Measurements from ENCODE around the gene WWTR1. TPM values are rescaled to one million over a fixed set of nuclear protein-coding genes. Genes with fewer than 3 reads are reported as not detected.

WWTR1 gene
- total and polyA plus RNA-seq, 3 donors from 2014 or later: 19.4 to 47.0 (median 46.5) TPM

DNA sequence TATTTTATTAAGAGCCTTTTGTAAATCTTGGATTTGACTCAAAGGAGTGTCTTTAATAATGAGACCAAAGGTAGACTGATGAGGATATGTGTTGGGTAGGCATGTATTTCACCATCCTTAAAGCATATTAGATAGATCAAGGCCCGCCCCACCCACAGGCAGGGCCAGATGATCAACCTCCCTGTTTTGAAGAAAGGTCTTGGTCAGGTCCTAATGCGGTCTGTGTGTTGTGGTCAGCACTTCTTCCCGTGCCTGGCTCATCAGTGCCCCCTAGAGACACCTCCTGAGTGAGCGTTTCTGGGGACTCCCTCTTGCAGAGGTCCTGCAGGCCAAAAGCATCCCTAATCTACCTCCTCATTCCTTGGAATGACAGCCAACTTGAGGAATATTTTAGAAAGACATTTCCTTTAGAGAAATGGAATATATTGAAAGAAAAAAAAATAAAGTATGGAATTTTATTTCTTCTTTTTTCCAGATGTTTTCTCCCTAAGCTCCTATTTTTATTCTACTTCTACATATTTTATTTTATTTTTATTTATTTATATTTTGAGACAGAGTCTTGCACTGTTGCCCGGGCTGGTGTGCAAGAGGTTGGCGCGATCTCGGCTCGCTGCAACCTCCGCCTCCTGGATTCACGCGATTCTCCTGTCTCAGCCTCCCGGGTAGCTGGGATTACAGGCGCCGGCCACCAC lies 177.4 kb downstream of the WWTR1 start:
- Histone ChIP-seq H3K4me1 (peaks cover 11% of the 10 kb centered on the region), H3K9me3 (no peaks in the 10 kb centered on the region), H3K27ac (peak overlapping the region; percentile 45 to 53), H3K4me3 (no peak overlapping the region), H3K27me3 (no peaks in the 10 kb centered on the region), H3K36me3 (ENCODE audit: low read depth, missing control alignments) (no peaks in the 10 kb centered on the region)
- intact Hi-C loops (cut with DNase I; ENCODE audit: low total_unique reads): loop anchor here (10.0 kb wide), 1 partner anchor 86 kb away; no protein-coding TSS in a partner anchor
- DNase-seq: peak; percentile 90
- TF ChIP-seq, protein P1, sequence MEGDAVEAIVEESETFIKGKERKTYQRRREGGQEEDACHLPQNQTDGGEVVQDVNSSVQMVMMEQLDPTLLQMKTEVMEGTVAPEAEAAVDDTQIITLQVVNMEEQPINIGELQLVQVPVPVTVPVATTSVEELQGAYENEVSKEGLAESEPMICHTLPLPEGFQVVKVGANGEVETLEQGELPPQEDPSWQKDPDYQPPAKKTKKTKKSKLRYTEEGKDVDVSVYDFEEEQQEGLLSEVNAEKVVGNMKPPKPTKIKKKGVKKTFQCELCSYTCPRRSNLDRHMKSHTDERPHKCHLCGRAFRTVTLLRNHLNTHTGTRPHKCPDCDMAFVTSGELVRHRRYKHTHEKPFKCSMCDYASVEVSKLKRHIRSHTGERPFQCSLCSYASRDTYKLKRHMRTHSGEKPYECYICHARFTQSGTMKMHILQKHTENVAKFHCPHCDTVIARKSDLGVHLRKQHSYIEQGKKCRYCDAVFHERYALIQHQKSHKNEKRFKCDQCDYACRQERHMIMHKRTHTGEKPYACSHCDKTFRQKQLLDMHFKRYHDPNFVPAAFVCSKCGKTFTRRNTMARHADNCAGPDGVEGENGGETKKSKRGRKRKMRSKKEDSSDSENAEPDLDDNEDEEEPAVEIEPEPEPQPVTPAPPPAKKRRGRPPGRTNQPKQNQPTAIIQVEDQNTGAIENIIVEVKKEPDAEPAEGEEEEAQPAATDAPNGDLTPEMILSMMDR (IDR thresholded peaks at IDR 0.05): peak; percentile 59 to 83 (median 75)
- no peak for TF ChIP-seq POLR2A (IDR thresholded peaks at IDR 0.05)
- 64 to 66% methylated on average over 15 of the region's 15 CpGs for WGBS, 2 donors

DNA sequence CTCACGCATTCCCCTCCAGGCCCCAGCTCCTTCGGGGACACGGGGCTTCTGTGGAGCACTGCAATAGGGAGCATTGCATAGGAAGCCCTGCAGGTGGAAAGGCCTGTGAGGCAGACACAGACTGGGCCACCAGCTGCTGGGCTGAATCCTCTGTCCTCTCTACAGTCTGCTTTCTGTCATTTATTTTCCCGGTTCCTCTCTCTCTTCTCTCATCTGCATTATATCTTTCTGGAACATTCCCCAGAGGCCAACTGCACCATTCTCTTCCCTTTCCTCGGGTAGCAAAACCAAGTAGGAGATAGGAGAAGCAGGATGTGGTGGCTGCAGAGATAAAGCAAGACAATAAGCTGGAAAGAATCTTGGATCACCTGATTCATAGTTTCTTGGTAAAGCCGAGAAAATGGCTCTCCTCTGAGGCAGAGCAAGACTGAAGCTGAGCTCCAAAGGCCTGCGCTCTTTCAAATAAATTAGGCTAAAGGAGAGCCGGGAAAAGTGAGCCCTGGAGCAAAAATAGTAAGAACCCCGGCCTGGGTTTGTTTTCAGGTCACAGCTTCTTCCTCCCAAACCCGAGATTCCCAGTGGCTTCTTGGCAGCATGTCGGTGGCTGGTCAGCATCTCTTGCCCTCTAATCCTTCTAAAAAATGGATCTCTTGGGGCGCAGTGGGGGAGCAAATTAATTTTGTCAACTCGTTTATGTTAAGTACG lies 178.1 kb downstream of the WWTR1 start:
- intact Hi-C loops (cut with DNase I; ENCODE audit: low total_unique reads): loop anchor here (10.0 kb wide), 2 partner anchors 85 to 525 kb away; no protein-coding TSS in a partner anchor
- Histone ChIP-seq H3K27ac (peak overlapping the region; percentile 45 to 53), H3K4me3 (no peak overlapping the region), H3K9me3 (no peaks in the 10 kb centered on the region), H3K27me3 (no peaks in the 10 kb centered on the region), H3K4me1 (peaks cover 11% of the 10 kb centered on the region), H3K36me3 (ENCODE audit: low read depth, missing control alignments) (no peaks in the 10 kb centered on the region)
- TF ChIP-seq, protein P1 (IDR thresholded peaks at IDR 0.05): no peak
- TF ChIP-seq POLR2A (IDR thresholded peaks at IDR 0.05): no peak
- DNase-seq: peak; percentile 43
- WGBS, 2 donors: 32 to 42% methylated on average over 14 of the region's 14 CpGs

DNA sequence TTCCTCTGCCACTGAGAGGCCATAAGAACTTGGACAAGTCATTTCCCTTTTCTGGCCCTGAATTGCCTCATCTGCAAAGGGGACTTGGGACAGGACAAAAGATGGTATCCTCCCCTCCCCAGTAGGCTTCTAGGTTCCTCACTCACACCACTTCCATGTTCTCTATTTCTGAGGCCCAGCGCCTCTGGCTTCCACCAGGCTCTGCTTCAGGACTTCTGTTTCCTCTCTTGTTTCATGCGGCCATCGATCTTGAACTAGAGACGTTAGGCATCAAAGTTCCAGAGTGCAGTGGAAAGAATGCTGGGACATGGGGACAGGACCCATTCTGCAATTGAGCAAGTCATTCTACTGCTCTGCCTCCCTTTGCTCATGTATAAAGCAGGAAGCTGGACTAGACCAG lies 181.6 kb downstream of the WWTR1 start:
- H3K36me3 ChIP-seq (ENCODE audit: low read depth, missing control alignments): no peaks in the 10 kb centered on the region
- no peaks in the 10 kb centered on the region for H3K9me3 ChIP-seq
- TF ChIP-seq, protein P1 (IDR thresholded peaks at IDR 0.05): no peak
- TF ChIP-seq POLR2A (IDR thresholded peaks at IDR 0.05): no peak
- H3K27me3 ChIP-seq: no peaks in the 10 kb centered on the region
- peaks cover 11% of the 10 kb centered on the region for H3K4me1 ChIP-seq
- 87 to 98% methylated on average over 4 of the region's 4 CpGs for WGBS, 2 donors
- no peak overlapping the region for H3K27ac ChIP-seq
- no peak for DNase-seq
- intact Hi-C loops (cut with DNase I; ENCODE audit: low total_unique reads): loop anchor here (10.0 kb wide), 1 partner anchor 521 kb away; no protein-coding TSS in a partner anchor
- no peak overlapping the region for H3K4me3 ChIP-seq

DNA sequence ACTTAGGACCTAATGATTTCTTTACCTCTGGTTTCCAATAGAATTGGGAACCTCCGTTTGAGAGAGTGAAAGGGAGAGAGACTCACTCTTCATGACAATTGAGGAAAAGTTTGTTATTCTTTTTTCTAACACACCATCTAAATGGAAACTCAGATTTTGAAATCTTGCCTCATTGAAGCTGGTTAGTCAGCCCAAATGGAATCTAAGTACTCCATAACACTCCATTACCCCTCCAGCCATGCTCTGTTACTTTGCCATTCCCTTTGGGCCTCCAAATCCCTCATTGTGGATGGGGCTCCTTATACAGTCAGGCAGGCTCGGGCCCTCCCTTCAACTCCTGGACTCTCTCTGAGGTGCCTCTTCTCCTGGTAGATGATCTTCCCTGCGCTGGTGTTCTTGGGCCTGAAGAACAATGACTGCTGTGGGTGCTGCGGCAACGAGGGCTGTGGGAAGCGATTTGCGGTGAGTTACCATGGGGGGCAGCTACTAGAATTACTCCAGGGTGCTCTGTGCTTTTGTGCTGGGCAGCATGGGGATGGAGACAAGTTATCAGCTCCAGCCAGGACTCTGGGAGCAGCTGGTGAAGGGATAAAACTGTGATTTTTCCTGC lies 182.3 kb downstream of the WWTR1 start:
- H3K4me1 ChIP-seq: peaks cover 11% of the 10 kb centered on the region

More for the DNA sequence above, 182.3 kb downstream of the WWTR1 start:
- WGBS, 2 donors: 92 to 93% methylated on average over 7 of the region's 7 CpGs
- Histone ChIP-seq H3K4me3 (no peak overlapping the region), H3K9me3 (no peaks in the 10 kb centered on the region), H3K27ac (no peak overlapping the region), H3K27me3 (no peaks in the 10 kb centered on the region), H3K36me3 (ENCODE audit: low read depth, missing control alignments) (no peaks in the 10 kb centered on the region)
- DNase-seq: no peak
- TF ChIP-seq POLR2A (IDR thresholded peaks at IDR 0.05): no peak
- TF ChIP-seq, protein P1 (IDR thresholded peaks at IDR 0.05): no peak
- intact Hi-C loops (cut with DNase I; ENCODE audit: low total_unique reads): loop anchor here (10.0 kb wide), 1 partner anchor 521 kb away; no protein-coding TSS in a partner anchor

All from testis (tissue), 3 donors.